GM18861 (cell line): ENCODE results near the gene DOCK10.
"Not testable (repeated sequence)": the region's sequence is repeated elsewhere in the genome, so short reads cannot be mapped to it uniquely, and the experiment has no call there.

Source experiments
- ATAC-seq: cut with Tn5 transposase; IDR thresholded peaks from one replicate; pipeline ENCODE4 v1.9.1; 2021; ENCODE audit not compliant: unreplicated experiment

Gene DOCK10

DNA sequence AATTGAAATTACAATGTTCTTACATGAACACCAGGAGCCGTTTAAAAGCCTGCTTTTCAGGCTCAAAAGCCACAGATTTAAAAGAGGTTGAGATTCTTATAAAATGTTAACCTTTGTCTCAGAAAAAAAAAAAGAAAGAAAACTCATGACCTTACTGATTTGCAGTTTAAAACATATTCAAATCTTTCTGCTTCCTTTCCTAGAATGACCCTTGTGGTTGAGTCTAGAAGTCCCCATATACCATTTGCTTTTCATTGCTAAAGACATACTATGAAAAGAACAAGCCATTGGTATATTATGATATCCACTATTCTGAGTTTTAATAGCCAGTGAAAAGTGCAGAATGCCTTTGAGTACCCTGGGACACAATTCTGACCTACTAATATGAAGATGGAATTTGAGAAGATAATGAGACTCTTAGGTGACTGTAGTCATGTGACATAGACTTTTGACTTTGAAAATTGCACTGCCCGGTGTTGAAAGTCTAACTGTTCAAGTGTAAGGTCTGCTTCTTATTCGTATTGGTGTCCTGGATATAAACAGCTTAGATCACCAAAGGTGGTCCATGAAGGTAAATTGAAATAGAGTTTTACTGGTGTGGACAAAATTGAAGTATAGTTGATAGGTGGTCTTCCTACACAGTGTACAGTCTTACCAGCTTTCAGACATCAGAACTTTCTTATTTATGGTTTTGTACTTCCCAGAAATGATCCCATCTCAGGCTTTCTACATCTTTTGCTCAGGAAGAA, 117.0 kb downstream of the DOCK10 start:
- no peak for ATAC-seq

GRCh38 chr2:224924631-224925030, 117.6 kb downstream of the DOCK10 start:
- ATAC-seq = no peak

DNA sequence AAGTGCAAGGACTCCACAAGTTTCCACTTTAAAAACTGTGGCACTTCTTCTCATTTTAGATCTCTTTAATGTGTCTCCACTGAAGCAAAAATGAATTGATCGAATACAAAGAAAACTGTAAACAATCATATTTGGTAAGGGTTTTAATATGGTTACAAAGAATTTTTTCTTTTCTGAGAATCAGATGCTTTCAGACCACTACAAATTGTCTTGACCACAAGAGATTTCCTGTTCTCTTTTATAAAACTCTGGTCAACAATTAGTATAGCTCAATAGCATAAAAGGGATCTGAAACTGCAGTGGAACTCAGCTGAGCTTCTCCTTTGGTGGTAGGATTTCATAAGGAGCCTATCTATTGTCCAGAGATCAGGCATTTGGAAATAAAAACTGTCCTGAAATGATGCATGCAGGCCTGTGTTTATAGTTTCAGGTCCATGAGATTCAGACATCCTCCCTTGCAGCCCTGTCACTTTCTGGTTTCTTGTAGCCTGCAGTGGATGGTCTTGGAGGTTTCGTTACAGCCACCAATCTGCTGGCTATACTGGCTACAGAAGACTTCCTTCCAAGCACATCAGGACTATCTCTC, 120.0 kb downstream of the DOCK10 start:
- ATAC-seq = peak; percentile 72

DNA sequence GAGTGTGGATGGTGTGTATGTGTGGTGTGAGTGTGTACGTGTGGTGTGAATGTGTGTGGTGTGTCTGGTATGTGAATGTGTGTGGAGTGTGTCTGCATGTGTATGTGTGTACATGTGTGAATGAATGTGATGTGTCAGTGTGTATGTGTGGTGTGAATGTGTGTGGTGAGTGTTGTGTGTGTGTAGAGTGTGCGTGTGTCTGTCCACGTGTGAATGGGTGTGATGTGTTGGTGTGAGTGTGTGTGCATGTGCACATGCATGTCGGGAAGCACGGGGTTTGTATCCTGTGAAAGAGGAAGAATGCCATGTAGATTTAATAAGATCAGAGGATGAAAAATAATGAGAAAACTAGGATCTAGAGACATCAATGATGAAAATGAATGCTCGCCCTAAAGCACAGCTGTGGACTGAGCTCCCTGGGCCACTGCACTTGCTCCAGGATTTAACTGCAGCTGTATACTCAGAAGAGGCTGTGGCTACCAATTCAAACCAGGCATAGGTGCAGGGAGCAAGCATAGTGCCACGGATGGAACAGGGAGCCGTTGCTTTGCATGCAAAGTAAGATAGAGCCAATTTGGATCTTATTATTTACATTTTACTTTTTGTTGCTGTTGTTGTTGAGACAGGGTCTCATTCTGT, 122.7 kb downstream of the DOCK10 start:
- no peak for ATAC-seq

GRCh38 chr2:224918626-224919471, 123.4 kb downstream of the DOCK10 start:
- ATAC-seq = no peak

DNA sequence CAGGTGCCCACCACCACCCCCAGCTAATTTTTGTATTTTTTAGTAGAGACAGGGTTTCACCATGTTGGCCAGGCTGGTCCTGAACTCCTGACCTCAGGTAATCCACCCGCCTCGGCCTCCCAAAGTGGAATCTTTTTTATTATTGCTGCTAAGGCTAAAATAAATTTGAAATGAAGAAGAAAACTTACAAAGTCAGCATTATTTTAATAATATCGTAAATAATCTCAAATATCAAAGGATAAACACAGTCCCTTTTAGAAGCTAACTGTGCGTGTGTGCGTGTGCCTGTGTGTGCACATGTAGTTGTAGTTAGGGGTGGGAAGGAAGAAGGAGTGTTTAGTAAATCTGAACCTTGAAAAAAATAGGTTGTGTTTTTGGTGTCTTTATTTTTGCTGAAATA, 125.0 kb downstream of the DOCK10 start:
- ATAC-seq = not testable (repeated sequence)

DNA sequence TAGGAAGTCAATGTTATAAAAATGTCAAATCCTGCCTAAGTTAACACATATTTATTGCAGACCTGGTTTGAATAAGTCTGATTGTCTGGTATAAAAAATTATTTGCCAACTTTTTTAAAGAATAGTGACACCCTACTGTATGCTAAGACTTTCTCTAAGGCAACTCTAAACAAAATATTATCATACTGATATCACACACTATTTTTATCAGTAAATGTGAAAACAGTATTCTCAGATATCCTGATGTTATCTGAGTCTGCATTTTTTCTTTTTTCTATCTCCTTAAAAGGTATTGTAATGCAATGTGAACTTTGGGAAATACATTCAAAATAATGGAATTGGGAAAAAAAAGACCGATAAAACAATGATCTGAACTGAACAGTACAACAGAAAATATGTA, 127.1 kb downstream of the DOCK10 start:
- no peak for ATAC-seq

- ATAC-seq = no peak
Measured at GRCh38 chr2:224910574-224910925, 131.7 kb downstream of the DOCK10 start.

- no peak for ATAC-seq
Measured at GRCh38 chr2:224909885-224910573, 132.2 kb downstream of the DOCK10 start.

DNA sequence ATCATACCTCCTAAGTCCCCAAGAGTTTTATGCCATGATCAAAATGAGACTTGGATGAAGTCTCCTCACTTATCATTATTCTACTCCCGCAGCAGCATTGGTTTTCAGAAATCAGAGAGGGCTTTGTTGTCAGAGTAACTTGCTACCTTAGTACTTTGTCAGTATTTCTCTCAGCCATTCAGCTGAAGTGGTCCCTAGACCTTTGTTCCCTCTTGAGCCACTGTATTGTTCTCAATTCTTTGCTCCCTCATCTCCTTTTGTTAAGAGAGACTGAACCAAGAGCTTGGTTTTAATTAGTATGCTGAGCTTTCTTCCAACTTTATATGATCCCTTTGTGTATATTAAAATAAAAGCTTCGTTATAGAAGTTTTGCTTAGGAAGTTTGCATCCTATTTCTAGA, 133.4 kb downstream of the DOCK10 start:
- no peak for ATAC-seq

GRCh38 chr2:224904381-224904780, 137.9 kb downstream of the DOCK10 start:
- ATAC-seq = no peak

- no peak for ATAC-seq
Measured at GRCh38 chr2:224903621-224904020, 138.6 kb downstream of the DOCK10 start.

DNA sequence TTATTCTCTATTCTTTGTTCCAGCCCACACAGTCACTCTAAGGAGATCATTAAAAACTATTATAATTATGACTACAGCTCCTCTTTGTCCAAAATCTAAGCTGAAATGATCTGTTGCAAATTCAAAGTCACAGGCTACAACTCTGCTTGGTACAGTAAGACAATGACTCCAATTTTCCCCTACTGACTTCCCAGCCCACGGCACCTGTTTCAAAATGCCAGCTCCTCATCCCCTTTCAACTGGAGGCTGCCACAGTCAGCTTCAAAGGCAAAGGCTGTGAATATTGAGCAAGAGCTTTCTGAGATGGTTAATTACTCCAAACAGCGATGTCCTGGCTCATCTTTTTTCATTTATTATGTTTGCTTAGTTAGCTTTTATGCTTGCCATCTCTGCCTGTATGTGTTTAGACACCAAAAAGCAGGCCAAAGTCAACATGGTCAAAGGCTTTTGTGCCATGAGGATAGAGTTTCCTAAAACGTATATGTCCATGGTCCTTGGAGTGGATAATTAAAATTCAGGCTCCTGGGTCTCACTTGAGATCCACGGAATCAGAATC, 141.1 kb downstream of the DOCK10 start:
- no peak for ATAC-seq

GRCh38 chr2:224895377-224895776, 146.9 kb downstream of the DOCK10 start:
- ATAC-seq = no peak

DNA sequence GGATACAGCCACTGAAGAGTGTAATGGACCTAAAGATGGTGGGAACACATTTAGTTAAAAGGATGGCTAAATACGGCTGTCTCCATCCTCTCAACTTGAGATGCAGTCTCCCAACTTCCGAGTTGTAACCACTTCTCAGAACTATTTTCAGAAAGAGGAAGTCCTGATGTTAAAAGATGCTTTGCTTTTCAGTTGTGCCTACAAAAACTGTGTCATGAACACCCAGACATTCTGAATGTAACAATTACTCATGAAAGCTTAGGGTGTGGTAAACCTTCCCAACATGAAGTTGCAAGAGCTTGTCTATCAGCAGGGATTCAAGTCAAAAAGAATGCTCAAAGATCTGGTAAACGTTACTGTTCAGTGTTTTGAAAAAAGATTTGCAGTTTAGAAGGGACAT, 147.9 kb downstream of the DOCK10 start:
- peak; percentile 89 for ATAC-seq

DNA sequence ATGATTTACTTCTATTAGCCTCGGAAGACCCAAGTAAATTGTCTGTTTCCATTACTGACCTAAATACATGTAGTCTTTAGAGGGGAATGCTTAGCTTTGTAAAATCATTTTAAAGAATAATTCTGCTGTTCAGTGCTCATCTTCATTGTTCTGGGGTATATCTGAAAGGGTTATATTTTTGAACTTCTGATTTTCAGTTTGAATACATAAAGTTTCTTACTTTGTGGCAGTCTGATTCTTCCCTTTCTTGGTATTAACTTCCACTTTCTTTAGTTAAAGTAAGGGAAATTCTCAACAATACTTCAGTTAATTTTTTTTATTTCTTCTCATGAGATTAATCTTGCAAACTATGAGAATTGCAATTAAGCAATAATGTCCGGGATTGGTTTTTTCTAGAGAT, 148.4 kb downstream of the DOCK10 start:
- peak; percentile 15 for ATAC-seq

- ATAC-seq = no peak
Measured at GRCh38 chr2:224892574-224893204, 149.6 kb downstream of the DOCK10 start.

DNA sequence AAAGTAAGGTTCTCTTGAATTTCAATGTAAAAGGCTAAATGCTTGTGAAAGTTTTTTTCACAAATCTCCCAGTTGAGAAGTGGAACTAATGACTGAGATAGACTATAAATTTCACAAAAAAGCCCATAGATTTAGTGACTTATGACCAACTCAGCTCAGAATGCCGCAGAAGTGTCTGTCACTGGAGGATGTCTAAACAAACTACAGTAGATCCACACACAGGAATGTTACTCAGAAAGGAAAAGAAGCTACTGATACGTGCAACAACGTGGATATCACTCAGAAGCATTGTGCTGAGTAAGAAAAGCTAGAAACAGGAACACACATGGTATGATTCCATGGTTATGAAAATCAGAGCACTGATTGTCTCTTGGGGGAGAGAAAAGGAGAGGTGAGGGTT, 151.9 kb downstream of the DOCK10 start:
- ATAC-seq = no peak

- ATAC-seq = no peak
Measured at GRCh38 chr2:224887141-224887540, 155.1 kb downstream of the DOCK10 start.
